Measurements from ENCODE around the gene HYLS1. TPM values are rescaled to one million over a fixed set of nuclear protein-coding genes. Genes with fewer than 3 reads are reported as not detected.

The HYLS1 gene
- total RNA-seq, 4 donors from 2014 or later = 0.80 to 6.4 (median 3.4) TPM; not detected in 1

- H3K4me3 ChIP-seq = no peak overlapping the region
- H3K27me3 ChIP-seq = no peaks in the 10 kb centered on the region
- no peak for TF ChIP-seq POLR2A (IDR thresholded peaks at IDR 0.05)
- no peak for TF ChIP-seq EP300 (IDR thresholded peaks at IDR 0.05; ENCODE audit: low read depth)
- TF ChIP-seq POLR2AphosphoS5 (IDR thresholded peaks at IDR 0.05) = no peak
- no peak for TF ChIP-seq CTCF (IDR thresholded peaks at IDR 0.05)
- H3K4me1 ChIP-seq = no peaks in the 10 kb centered on the region
- in situ Hi-C loops (cut with MboI; ENCODE audit: low pct_ligation_motif_present in 1 of 4, low pct_unique_long_range_greater_than_20kb in 1 of 4, low sequenced_read_pairs in 3 of 4) (no loop called here), intact Hi-C loops (cut with DNase I; ENCODE audit: low total_unique reads) (no loop called here)
- DNase-seq = no peak
- no peak overlapping the region for H3K27ac ChIP-seq
- 70 to 80% methylated on average over 2 to 13 of the region's 13 CpGs for WGBS, 2 donors (ENCODE audit: low coverage in 1 of 2)
- H3K9me3 ChIP-seq = no peaks in the 10 kb centered on the region
- H3K36me3 ChIP-seq = no peaks in the 10 kb centered on the region
Observed at GRCh38 chr11:125944350-125945010, 57.0 kb downstream of the HYLS1 start.

- intact Hi-C loops (cut with DNase I; ENCODE audit: low total_unique reads) = no loop called here
Observed at GRCh38 chr11:125945011-125945796, 57.7 kb downstream of the HYLS1 start.

GRCh38 chr11:125945797-125946520 lies 58.5 kb downstream of the HYLS1 start, which contains the start of gene VSIG10L2:
Gene VSIG10L2, plus strand, starts transcription at chr11:125946044. Its CDS starts 12 bp downstream, at chr11:125946056.
- H3K4me3 ChIP-seq = no peak within 1 kb of the TSS
- H3K27ac ChIP-seq = no peak within 1 kb of the TSS
- DNase-seq = no peak
- no peaks in the 10 kb centered on the region for H3K36me3 ChIP-seq
- TF ChIP-seq CTCF (IDR thresholded peaks at IDR 0.05) (no peak), EP300 (IDR thresholded peaks at IDR 0.05; ENCODE audit: low read depth) (no peak)
- no peaks in the 10 kb centered on the region for H3K9me3 ChIP-seq
- no peaks in the 10 kb centered on the region for H3K27me3 ChIP-seq
- peaks cover 2 to 6% (median 4%) of the 10 kb centered on the region in 4 donors for H3K4me1 ChIP-seq
- WGBS, 2 donors (ENCODE audit: low coverage in 1 of 2) = 77 to 92% methylated on average over 5 to 8 of the region's 8 CpGs
- in situ Hi-C loops (cut with MboI; ENCODE audit: low pct_ligation_motif_present in 1 of 4, low pct_unique_long_range_greater_than_20kb in 1 of 4, low sequenced_read_pairs in 3 of 4) (no loop called here), intact Hi-C loops (cut with DNase I; ENCODE audit: low total_unique reads) (no loop called here)

More at GRCh38 chr11:125945011-125945796, 57.7 kb downstream of the HYLS1 start:
- no peaks in the 10 kb centered on the region for H3K27me3 ChIP-seq
- in situ Hi-C loops (cut with MboI; ENCODE audit: low pct_ligation_motif_present in 1 of 4, low pct_unique_long_range_greater_than_20kb in 1 of 4, low sequenced_read_pairs in 3 of 4) = no loop called here
- no peaks in the 10 kb centered on the region for H3K36me3 ChIP-seq
- H3K4me1 ChIP-seq = no peaks in the 10 kb centered on the region
- WGBS, 2 donors (ENCODE audit: low coverage in 1 of 2) = 64 to 78% methylated on average over 8 to 15 of the region's 15 CpGs
- no peak for DNase-seq
- no peak overlapping the region for H3K4me3 ChIP-seq
- H3K9me3 ChIP-seq = no peaks in the 10 kb centered on the region
- TF ChIP-seq POLR2A (IDR thresholded peaks at IDR 0.05) (no peak), EP300 (IDR thresholded peaks at IDR 0.05; ENCODE audit: low read depth) (no peak), POLR2AphosphoS5 (IDR thresholded peaks at IDR 0.05) (no peak), CTCF (IDR thresholded peaks at IDR 0.05) (no peak)
- no peak overlapping the region for H3K27ac ChIP-seq
